Fibroblast of lung (primary cell): ENCODE measurements around the gene HEATR1. TPM values are rescaled to one million over a fixed set of nuclear protein-coding genes. Genes with fewer than 3 reads are reported as not detected.

Experiments
- DNase-seq, 2 donors: peaks; one replicate each; pipeline versions ENCODE4 v3.0.0 to v3.0.0-alpha.2; 2010; ENCODE audit warnings: low read depth in 2 of 2
- H2AFZ ChIP-seq: 2 replicates; pipeline ENCODE4 v1.5.1; 2012; ENCODE audit warnings: low read length, control low read depth, inconsistent platforms
- H3K27ac ChIP-seq: 2 replicates; pipeline ENCODE4 v1.5.1; 2011; ENCODE audit warnings: low read length, control low read depth; ENCODE audit not compliant: insufficient read depth
- H3K27me3 ChIP-seq: 2 replicates; pipeline ENCODE4 v1.5.1; 2011; ENCODE audit warnings: mild to moderate bottlenecking, low read length; ENCODE audit not compliant: control insufficient read depth, insufficient read depth
- H3K36me3 ChIP-seq: 2 replicates; pipeline ENCODE4 v1.5.1; 2011; ENCODE audit warnings: low read length; ENCODE audit not compliant: control insufficient read depth, insufficient read depth
- H3K4me1 ChIP-seq: 2 replicates; pipeline ENCODE4 v1.5.1; 2011; ENCODE audit warnings: low read length; ENCODE audit not compliant: control insufficient read depth, insufficient read depth; ENCODE audit errors: extremely low read depth
- H3K4me2 ChIP-seq: 2 replicates; pipeline ENCODE4 v1.5.1; 2011; ENCODE audit warnings: low read length, control low read depth; ENCODE audit not compliant: insufficient read depth; ENCODE audit errors: extremely low read depth
- H3K4me3 ChIP-seq, 4 experiments: fragments of 200-600 bp in 1 of 4; sonication (generic) in 1 of 4; replicated peaks in 1 of 4; 2 replicates each; pipeline ENCODE4 v1.5.1; 2011 to 2016; ENCODE audit warnings: low read length in 4 of 4, low read depth in 3 of 4, mild to moderate bottlenecking in 3 of 4, control low read depth in 2 of 4, inconsistent platforms in 1 of 4, mixed read lengths in 1 of 4; ENCODE audit not compliant: insufficient read depth in 1 of 4; ENCODE audit errors: control extremely low read depth in 1 of 4
- H3K79me2 ChIP-seq: 2 replicates; pipeline ENCODE4 v1.5.1; 2012; ENCODE audit warnings: mild to moderate bottlenecking, low read length, inconsistent platforms; ENCODE audit not compliant: control insufficient read depth, insufficient read depth
- H3K9ac ChIP-seq: 2 replicates; pipeline ENCODE4 v1.5.1; 2011; ENCODE audit warnings: mild to moderate bottlenecking, low read length, control low read depth; ENCODE audit not compliant: insufficient read depth
- H3K9me3 ChIP-seq: 2 replicates; pipeline ENCODE4 v1.5.1; 2012; ENCODE audit warnings: low read depth, low read length; ENCODE audit not compliant: control insufficient read depth, insufficient read depth
- H4K20me1 ChIP-seq: 2 replicates; pipeline ENCODE4 v1.5.1; 2011; ENCODE audit warnings: low read length; ENCODE audit not compliant: control insufficient read depth, insufficient read depth; ENCODE audit errors: extremely low read depth
- EZH2 ChIP-seq: IDR thresholded peaks from 2 replicates; pipeline ENCODE4 v1.5.1; 2012; ENCODE audit warnings: low read length, control low read depth, mild to moderate bottlenecking; ENCODE audit errors: missing control alignments
- polyA minus RNA-seq: library from RNA; depleted of rRNA, polyadenylated mRNA; stranded (reverse); fragments of >200 nt; gene quantifications from 2 replicates; pipeline ENCODE4 v1.2.3, GENCODE V29; 2011; ENCODE audit warnings: low replicate concordance
- polyA plus RNA-seq, 2 donors: library from polyadenylated mRNA; depleted of rRNA in 1 of 2; stranded (reverse) in 1 of 2; unstranded in 1 of 2; fragments of >200 nt; gene quantifications; 2 replicates each; pipeline ENCODE4 v1.2.1, GENCODE V29; 2011 to 2012; ENCODE audit warnings: missing spikeins in 1 of 2
- total RNA-seq: library from RNA; depleted of rRNA; stranded (reverse); fragments of >200 nt; gene quantifications from 2 replicates; pipeline ENCODE4 v1.2.1, GENCODE V29; 2014
- TF ChIP-seq, protein P1 (sequence below), 2 donors: IDR thresholded peaks in 1 of 2; conservative IDR thresholded peaks in 1 of 2; 1 replicate in 1 of 2; 2 replicates in 1 of 2; pipeline ENCODE4 v1.5.1; 2011 to 2012; ENCODE audit warnings: low read length in 2 of 2, control low read depth in 1 of 2, inconsistent platforms in 1 of 2, low read depth in 1 of 2, mild to moderate bottlenecking in 1 of 2

HEATR1 gene, protein sequence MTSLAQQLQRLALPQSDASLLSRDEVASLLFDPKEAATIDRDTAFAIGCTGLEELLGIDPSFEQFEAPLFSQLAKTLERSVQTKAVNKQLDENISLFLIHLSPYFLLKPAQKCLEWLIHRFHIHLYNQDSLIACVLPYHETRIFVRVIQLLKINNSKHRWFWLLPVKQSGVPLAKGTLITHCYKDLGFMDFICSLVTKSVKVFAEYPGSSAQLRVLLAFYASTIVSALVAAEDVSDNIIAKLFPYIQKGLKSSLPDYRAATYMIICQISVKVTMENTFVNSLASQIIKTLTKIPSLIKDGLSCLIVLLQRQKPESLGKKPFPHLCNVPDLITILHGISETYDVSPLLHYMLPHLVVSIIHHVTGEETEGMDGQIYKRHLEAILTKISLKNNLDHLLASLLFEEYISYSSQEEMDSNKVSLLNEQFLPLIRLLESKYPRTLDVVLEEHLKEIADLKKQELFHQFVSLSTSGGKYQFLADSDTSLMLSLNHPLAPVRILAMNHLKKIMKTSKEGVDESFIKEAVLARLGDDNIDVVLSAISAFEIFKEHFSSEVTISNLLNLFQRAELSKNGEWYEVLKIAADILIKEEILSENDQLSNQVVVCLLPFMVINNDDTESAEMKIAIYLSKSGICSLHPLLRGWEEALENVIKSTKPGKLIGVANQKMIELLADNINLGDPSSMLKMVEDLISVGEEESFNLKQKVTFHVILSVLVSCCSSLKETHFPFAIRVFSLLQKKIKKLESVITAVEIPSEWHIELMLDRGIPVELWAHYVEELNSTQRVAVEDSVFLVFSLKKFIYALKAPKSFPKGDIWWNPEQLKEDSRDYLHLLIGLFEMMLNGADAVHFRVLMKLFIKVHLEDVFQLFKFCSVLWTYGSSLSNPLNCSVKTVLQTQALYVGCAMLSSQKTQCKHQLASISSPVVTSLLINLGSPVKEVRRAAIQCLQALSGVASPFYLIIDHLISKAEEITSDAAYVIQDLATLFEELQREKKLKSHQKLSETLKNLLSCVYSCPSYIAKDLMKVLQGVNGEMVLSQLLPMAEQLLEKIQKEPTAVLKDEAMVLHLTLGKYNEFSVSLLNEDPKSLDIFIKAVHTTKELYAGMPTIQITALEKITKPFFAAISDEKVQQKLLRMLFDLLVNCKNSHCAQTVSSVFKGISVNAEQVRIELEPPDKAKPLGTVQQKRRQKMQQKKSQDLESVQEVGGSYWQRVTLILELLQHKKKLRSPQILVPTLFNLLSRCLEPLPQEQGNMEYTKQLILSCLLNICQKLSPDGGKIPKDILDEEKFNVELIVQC (N-terminal part only)
- total RNA-seq (27.0 and 28.7 TPM in 2 replicates), polyA plus RNA-seq (18.0 and 21.4 TPM in 2 replicates), polyA minus RNA-seq (12.4 and 48.8 TPM in 2 replicates)
- 13.7 and 17.1 TPM in 2 replicates for polyA plus RNA-seq (2012)

DNA sequence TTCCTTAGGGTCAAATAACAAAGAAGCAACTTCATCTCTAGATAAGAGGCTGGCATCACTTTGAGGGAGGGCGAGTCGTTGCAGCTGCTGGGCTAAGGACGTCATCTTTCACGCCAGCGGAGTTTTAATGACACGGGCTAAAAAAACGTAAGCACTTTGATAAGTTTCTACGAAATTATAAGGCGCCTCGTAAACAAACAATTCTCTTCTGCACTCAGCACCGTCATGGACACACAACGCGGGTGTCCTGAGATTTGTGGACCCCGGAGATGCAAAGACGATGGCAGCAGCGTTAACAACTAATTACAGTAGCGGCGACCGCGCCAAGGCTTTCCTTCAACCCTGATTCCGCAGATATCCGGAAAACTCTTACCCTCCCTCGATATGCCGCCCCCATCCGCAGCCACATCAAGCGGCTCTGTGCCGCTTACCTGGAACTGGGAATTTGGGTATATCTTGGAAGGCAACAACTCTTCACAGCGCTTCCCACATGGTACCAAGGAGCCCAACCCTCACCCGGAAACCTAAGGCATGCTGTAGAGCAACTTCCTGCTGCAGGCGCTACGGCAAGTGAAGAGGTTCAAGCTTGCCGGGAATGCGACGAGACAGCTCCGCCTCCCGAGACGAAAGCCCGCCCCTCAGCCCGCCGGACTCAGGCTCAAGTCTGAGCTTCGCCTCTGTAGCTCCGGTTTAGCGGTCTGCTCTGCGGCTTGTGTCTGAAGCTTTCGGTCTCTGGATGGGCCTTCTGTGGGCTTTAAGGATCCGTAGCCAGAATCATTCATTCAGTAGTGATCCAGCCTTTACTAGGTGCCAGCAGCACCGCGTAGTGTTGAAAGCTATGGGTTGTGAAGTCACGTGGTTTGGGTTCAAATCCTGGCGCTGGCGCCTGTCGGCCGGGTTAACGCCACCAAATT lies at the start of gene HEATR1:
TSS of gene HEATR1 (minus strand) at position 526 of the 914 bp plus-strand sequence. CDS start at position 105, 421 bp downstream.
- DNase-seq, result peak; percentile 97 to 98
- H3K4me1 ChIP-seq, result peaks cover 4% of the 10 kb centered on the region
- no peaks in the 10 kb centered on the region for H4K20me1 ChIP-seq
- H2AFZ ChIP-seq, result peak within 1 kb of the TSS; percentile 99
- peak within 1 kb of the TSS; percentile 73 for H3K9ac ChIP-seq
- H3K9me3 ChIP-seq, result no peaks in the 10 kb centered on the region
- peak within 1 kb of the TSS; percentile 79 for H3K4me2 ChIP-seq
- H3K79me2 ChIP-seq, result peaks cover 31% of the 10 kb centered on the region
- peak within 1 kb of the TSS; percentile 81 to 96 (median 90) for H3K4me3 ChIP-seq
- no peaks in the 10 kb centered on the region for H3K27me3 ChIP-seq
- TF ChIP-seq EZH2, result no peak
- TF ChIP-seq, protein P1, sequence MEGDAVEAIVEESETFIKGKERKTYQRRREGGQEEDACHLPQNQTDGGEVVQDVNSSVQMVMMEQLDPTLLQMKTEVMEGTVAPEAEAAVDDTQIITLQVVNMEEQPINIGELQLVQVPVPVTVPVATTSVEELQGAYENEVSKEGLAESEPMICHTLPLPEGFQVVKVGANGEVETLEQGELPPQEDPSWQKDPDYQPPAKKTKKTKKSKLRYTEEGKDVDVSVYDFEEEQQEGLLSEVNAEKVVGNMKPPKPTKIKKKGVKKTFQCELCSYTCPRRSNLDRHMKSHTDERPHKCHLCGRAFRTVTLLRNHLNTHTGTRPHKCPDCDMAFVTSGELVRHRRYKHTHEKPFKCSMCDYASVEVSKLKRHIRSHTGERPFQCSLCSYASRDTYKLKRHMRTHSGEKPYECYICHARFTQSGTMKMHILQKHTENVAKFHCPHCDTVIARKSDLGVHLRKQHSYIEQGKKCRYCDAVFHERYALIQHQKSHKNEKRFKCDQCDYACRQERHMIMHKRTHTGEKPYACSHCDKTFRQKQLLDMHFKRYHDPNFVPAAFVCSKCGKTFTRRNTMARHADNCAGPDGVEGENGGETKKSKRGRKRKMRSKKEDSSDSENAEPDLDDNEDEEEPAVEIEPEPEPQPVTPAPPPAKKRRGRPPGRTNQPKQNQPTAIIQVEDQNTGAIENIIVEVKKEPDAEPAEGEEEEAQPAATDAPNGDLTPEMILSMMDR (conservative IDR thresholded peaks at IDR 0.05 in 1 of 2, IDR thresholded peaks at IDR 0.05 in 1 of 2; ENCODE audit: low read depth in 1 of 2, low read length in 2 of 2), result peak; percentile 5 to 6
- peaks cover 4% of the 10 kb centered on the region for H3K36me3 ChIP-seq
- H3K27ac ChIP-seq, result peak within 1 kb of the TSS; percentile 89

DNA sequence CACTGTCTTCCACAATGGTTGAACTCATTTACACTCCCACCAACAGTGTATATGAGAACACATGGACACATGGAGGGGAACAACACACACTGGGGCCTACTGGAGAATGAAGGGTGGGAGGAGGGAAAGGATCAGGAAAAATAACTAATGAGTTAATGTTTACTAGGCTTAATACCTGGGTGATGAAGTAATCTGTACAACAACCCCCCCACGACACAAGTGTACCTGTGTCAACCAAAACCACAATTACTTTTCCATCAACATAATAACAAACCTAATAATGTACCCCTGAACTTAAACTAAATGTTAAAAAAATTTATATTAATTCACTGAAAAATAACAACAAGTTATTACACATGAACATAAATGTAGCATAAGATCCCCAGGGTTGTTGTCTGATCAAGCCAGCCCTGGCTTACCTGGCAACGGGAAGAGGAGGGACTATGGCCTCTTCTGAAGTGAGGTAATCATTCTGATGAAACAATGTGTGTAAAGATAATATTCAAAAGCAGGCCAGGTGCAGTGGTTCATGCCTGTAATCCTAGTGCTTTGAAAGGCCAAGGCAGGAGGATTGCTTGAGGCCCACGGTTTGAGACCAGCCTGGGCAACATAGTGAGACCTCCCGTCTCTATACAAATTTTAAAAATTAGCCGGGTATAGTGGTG lies 40.8 kb upstream of the HEATR1 start:
- DNase-seq, result no peak
- Histone ChIP-seq H3K4me1 (no peaks in the 10 kb centered on the region), H3K27ac (no peak overlapping the region), H3K9ac (no peak overlapping the region), H3K79me2 (no peaks in the 10 kb centered on the region), H3K4me3 (no peak overlapping the region), H3K27me3 (no peaks in the 10 kb centered on the region), H2AFZ (no peak overlapping the region), H4K20me1 (no peaks in the 10 kb centered on the region), H3K9me3 (no peaks in the 10 kb centered on the region), H3K36me3 (no peaks in the 10 kb centered on the region), H3K4me2 (no peak overlapping the region)
- TF ChIP-seq, protein P1 (conservative IDR thresholded peaks at IDR 0.05 in 1 of 2, IDR thresholded peaks at IDR 0.05 in 1 of 2; ENCODE audit: low read depth in 1 of 2, low read length in 2 of 2), result no peak
- TF ChIP-seq EZH2, result no peak
